ENCODE results near the gene AP1G1.

- TF ChIP-seq CTCF (conservative IDR thresholded peaks at IDR 0.05; ENCODE audit: low read length) (no peak), EZH2phosphoT487 (IDR thresholded peaks at IDR 0.05; ENCODE audit: borderline replicate concordance, low read depth, low read length) (no peak)
These were observed 34.9 kb upstream of the AP1G1 start for GRCh38 chr16:71843572-71843971.

Data from OCI-LY7 (cell line).